GM21381 (cell line): Measurements from ENCODE around the gene GAPDH.
"Not testable (repeated sequence)": the region's sequence is repeated elsewhere in the genome, so short reads cannot be mapped to it uniquely, and the experiment has no call there.

ENCODE experiments used
- ATAC-seq: cut with Tn5 transposase; IDR thresholded peaks from one replicate; pipeline ENCODE4 v1.9.1; 2021; ENCODE audit warnings: mild to moderate bottlenecking, moderate library complexity; ENCODE audit not compliant: unreplicated experiment

GAPDH gene

GRCh38 chr12:6558014-6558760 is 23.9 kb downstream of the GAPDH start:
- not testable (repeated sequence) for ATAC-seq

- no peak for ATAC-seq
Measured at GRCh38 chr12:6559500-6559899, 25.2 kb downstream of the GAPDH start.

GRCh38 chr12:6560501-6561205 is 26.3 kb downstream of the GAPDH start:
- no peak for ATAC-seq

- no peak for ATAC-seq
Measured at GRCh38 chr12:6562881-6563280, 28.6 kb downstream of the GAPDH start.

GRCh38 chr12:6563448-6564050 is 29.2 kb downstream of the GAPDH start:
- no peak for ATAC-seq

- no peak for ATAC-seq
Measured at GRCh38 chr12:6567112-6567670, 32.9 kb downstream of the GAPDH start.

- no peak for ATAC-seq
Measured at GRCh38 chr12:6569312-6569711, 35.0 kb downstream of the GAPDH start.

- ATAC-seq = no peak
Measured at GRCh38 chr12:6569786-6570185, 35.5 kb downstream of the GAPDH start.

GRCh38 chr12:6570264-6570887 is 36.1 kb downstream of the GAPDH start:
- no peak for ATAC-seq

GRCh38 chr12:6573001-6573400 is 38.7 kb downstream of the GAPDH start:
- ATAC-seq = no peak

GRCh38 chr12:6574576-6575295 is 40.4 kb downstream of the GAPDH start:
- no peak for ATAC-seq

GRCh38 chr12:6575648-6576047 is 41.3 kb downstream of the GAPDH start:
- no peak for ATAC-seq

GRCh38 chr12:6582196-6582595 is 47.9 kb downstream of the GAPDH start:
- no peak for ATAC-seq

GRCh38 chr12:6582959-6583358 is 48.6 kb downstream of the GAPDH start:
- no peak for ATAC-seq

GRCh38 chr12:6584293-6584692 is 50.0 kb downstream of the GAPDH start:
- no peak for ATAC-seq

- ATAC-seq = not testable (repeated sequence)
Measured at GRCh38 chr12:6586569-6586968, 52.3 kb downstream of the GAPDH start.
